Motor neuron (in vitro differentiated cells): Measurements from ENCODE around the gene NCAM1. TPM values are rescaled to one million over a fixed set of nuclear protein-coding genes. Genes with fewer than 3 reads are reported as not detected.

Experiments used
- ATAC-seq, 8 experiments: fragments of 200-7000 bp; cut with Tn5 transposase; replicated peaks in 6 of 8; 2 replicates each; pipeline ENCODE4 v1.8.0; 2021; ENCODE audit warnings: mild to moderate bottlenecking in 8 of 8, moderate library complexity in 8 of 8
- H3K27ac ChIP-seq, 2 donors: fragments of 250-450 bp; sonication (Bioruptor Pico); 2 replicates each; pipeline ENCODE4 v1.9.0; 2021; ENCODE audit warnings: antibody characterized with exemption in 2 of 2, mild to moderate bottlenecking in 2 of 2, moderate library complexity in 1 of 2
- H3K4me1 ChIP-seq, 2 donors: fragments of 250-450 bp; sonication (Bioruptor Pico); replicated peaks in 1 of 2; 2 replicates each; pipeline ENCODE4 v1.6.1; 2021; ENCODE audit warnings: antibody characterized with exemption in 2 of 2, mild to moderate bottlenecking in 2 of 2, moderate library complexity in 1 of 2
- H3K4me3 ChIP-seq, 5 donors: fragments of 250-450 bp; sonication (Bioruptor Pico); 2 replicates each; pipeline ENCODE4 v1.9.0; 2021; ENCODE audit warnings: antibody characterized with exemption in 5 of 5, mild to moderate bottlenecking in 5 of 5, moderate library complexity in 4 of 5
- WGBS, 10 experiments: fragments of 450-650 bp; shearing (Covaris generic); methylation state at CpG; one replicate each; pipeline ENCODE4 v1.0.0; 2022; 5-methylcytosine and 5-hydroxymethylcytosine counted together
- in situ Hi-C, 9 experiments: fragments of 400-800 bp; cut with MboI; loops; one replicate each; pipeline ENCODE4 v1.15.0; 2021; ENCODE audit warnings: low sequenced_read_pairs in 9 of 9, low pct_unique_long_range_greater_than_20kb in 2 of 9; ENCODE audit not compliant: unreplicated experiment in 9 of 9
- total RNA-seq, 8 experiments: library from RNA; unstranded; fragments of 300-600 nt; gene quantifications; 2 replicates each; pipeline versions ENCODE4 v1.2.3 to v1.2.4, GENCODE V29; 2022

NCAM1 gene
- total RNA-seq, 8 experiments from 2014 or later: 33.9 to 382 (median 290) TPM

DNA sequence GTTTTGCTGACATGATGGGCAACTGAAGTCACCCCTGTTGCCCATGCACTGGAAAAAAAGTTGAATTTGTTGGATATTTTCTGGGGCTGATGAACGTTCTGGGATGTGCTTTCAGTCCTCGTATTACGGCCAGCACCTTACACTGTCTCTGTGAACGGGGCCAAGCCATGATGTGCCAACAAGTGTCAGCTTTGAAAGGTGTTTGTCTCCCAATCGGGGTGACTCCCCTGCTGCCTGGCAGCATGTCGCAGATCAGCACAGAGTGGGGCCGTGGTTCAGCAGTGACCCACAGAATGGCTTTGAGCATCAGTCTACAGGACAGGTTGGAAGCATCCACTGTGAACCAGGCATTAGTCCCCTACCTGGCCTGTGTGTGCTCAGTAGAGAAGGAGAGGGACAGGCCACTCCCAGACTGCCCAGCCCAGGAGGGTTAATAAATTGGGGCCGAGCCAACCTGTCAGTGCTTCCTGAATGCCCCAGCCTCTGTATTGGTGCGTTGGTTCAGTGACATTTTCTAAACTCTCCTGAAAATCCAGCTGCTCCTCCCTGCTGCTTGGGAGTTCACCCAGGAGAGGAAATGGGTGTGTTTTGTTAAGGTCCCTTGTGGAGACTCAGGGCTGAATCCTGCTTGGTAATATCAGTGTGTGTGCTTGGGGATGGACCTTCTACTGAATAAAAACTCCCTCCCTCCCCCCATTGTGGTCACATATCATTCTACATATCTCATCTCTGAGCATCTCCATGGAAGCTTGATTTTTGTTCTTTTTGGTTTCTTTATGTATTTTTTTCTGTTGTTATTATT is 302.4 kb downstream of the NCAM1 start:
- WGBS, 10 experiments: 24 to 100% (median 89%) methylated on average over 1 to 8 of the region's 9 CpGs; no CpG with 5 or more reads in 3 of the 10 experiments
- ATAC-seq: peak in 2 of 8 experiments; percentile 64 to 75
- in situ Hi-C loops: loop anchor here in 1 of 9 experiments (25.0 kb wide), 1 partner anchor 301 kb away; the partner anchor contains the start of gene NCAM1
- H3K4me3 ChIP-seq: no peak overlapping the region
- no peak overlapping the region for H3K27ac ChIP-seq
- H3K4me1 ChIP-seq: peaks cover 0 to 3% of the 10 kb centered on the region in 2 donors

DNA sequence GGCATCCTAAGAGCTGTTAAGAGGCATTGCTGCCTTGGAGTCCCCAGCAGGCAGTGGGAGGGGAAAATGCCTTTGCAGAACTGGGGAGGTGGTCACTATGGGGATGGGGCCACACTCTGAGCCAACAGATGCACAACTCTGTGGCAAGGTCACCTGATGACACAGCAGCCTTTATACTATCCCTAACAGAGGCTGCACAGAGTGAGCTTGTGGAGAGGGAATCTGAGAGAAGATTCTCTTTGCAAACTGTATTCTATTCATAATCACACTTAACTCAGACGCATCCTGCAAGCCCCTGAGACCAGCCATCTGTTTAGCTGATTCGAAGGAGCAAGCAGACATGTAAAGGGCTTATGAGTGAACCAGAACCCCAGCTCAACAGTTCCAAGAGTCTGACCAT is 304.1 kb downstream of the NCAM1 start:
- in situ Hi-C loops: loop anchor here in 1 of 9 experiments (25.0 kb wide), 1 partner anchor 303 kb away; the partner anchor contains the start of gene NCAM1
- H3K27ac ChIP-seq: no peak overlapping the region
- H3K4me3 ChIP-seq: no peak overlapping the region
- peak in 4 of 8 experiments; percentile 29 to 66 (median 48) for ATAC-seq
- WGBS, 10 experiments: 80 to 100% (median 80%) methylated on average over 1 to 2 of the region's 2 CpGs; no CpG with 5 or more reads in 7 of the 10 experiments
- peaks cover 0 to 3% of the 10 kb centered on the region in 2 donors for H3K4me1 ChIP-seq

DNA sequence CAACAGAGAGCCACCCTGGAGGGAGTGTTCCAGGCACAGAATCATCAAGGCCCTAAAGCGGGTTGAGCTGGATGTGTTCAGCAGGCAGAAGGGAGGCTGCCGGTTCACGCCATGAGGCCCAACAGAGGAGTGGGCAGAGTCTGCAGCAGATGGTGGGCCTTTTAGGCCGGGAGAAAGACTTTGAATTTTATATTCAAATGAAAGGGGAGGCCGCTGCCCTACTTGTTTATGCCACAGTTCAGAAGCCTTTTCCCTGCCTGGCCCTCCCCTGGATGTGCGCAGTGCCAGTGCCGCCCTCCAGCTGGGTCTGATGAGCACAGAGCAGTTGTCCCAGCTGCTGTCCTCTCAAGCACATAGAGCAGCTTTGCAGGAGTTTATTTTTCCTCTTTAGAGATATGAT is 306.3 kb downstream of the NCAM1 start:
- ATAC-seq: peak; percentile 19 to 85 (median 66)
- Histone ChIP-seq H3K27ac (peak overlapping the region in 1 of 2 donors; percentile 54), H3K4me1 (peaks cover 0 to 3% of the 10 kb centered on the region in 2 donors), H3K4me3 (no peak overlapping the region)
- in situ Hi-C loops: loop anchor here in 1 of 9 experiments (25.0 kb wide), 1 partner anchor 305 kb away; the partner anchor contains the start of gene NCAM1
- 6 to 100% (median 80%) methylated on average over 1 to 4 of the region's 7 CpGs; no CpG with 5 or more reads in 2 of the 10 experiments for WGBS, 10 experiments

DNA sequence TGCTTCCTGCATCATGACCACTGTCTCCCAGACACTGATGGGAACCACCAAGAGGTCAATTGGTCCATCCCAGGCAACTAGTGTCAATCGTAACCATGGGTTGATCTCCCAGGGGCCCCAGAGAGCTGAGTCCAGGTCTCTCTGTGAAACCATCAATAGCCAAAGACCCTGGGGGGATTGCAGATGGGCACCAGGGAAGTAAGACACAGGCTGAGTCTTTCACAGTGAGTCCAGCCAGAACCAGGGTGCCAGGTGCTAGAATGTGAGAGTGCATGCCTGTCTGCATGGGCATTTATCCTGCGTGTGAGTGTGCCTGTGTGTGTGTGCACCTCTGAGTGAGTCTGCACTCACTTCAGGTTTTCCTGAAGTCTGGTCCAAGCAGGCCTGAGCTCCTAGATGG is 307.9 kb downstream of the NCAM1 start:
- 80 to 100% (median 100%) methylated on average over 1 of the region's 2 CpGs; no CpG with 5 or more reads in 7 of the 10 experiments for WGBS, 10 experiments
- H3K4me1 ChIP-seq: peaks cover 0 to 3% of the 10 kb centered on the region in 2 donors
- in situ Hi-C loops: loop anchor here in 1 of 9 experiments (25.0 kb wide), 1 partner anchor 307 kb away; the partner anchor contains the start of gene NCAM1
- no peak overlapping the region for H3K27ac ChIP-seq
- H3K4me3 ChIP-seq: no peak overlapping the region
- no peak for ATAC-seq

DNA sequence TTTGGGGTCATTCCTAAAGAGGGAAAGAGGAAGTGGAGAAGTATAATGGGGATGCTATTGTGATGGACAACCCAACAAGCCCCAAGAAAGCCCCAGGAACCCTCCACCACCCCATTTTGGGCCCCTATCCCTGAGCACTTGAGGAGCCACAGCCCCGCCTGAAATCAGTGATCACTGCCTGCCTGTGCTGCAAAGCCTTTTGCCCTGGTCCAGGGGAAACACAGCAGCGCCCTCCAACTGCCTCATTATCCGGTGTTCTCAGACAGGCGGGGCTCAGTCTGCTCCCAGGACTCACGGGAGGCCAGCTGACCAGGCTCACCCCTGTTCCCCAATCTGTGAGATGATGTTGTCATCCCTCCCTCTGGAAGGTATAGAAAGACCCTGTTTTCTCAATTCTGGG is 308.4 kb downstream of the NCAM1 start:
- Histone ChIP-seq H3K4me3 (no peak overlapping the region), H3K4me1 (peaks cover 0 to 3% of the 10 kb centered on the region in 2 donors), H3K27ac (no peak overlapping the region)
- no peak for ATAC-seq
- 60 to 100% (median 100%) methylated on average over 1 to 5 of the region's 5 CpGs; no CpG with 5 or more reads in 5 of the 10 experiments for WGBS, 10 experiments
- in situ Hi-C loops: loop anchor here in 1 of 9 experiments (25.0 kb wide), 1 partner anchor 307 kb away; the partner anchor contains the start of gene NCAM1

DNA sequence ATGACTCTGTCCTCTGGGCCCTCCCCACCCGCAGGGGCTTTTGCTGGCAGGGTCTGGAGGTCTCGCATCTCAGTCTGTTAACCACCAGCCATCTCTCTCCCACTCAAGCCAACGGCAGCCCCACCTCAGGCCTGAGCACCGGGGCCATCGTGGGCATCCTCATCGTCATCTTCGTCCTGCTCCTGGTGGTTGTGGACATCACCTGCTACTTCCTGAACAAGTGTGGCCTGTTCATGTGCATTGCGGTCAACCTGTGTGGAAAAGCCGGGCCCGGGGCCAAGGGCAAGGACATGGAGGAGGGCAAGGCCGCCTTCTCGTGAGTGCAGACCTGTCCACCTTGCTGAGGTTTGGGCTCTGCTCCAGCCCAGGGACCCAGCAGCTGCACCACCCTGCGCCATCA is 308.9 kb downstream of the NCAM1 start:
- Histone ChIP-seq H3K4me1 (peaks cover 0 to under 1% of the 10 kb centered on the region in 2 donors), H3K4me3 (no peak overlapping the region), H3K27ac (no peak overlapping the region)
- in situ Hi-C loops: loop anchor here in 1 of 9 experiments (25.0 kb wide), 1 partner anchor 308 kb away; the partner anchor contains the start of gene NCAM1
- 93 to 100% (median 100%) methylated on average over 1 to 8 of the region's 13 CpGs; no CpG with 5 or more reads in 3 of the 10 experiments for WGBS, 10 experiments
- no peak for ATAC-seq

DNA sequence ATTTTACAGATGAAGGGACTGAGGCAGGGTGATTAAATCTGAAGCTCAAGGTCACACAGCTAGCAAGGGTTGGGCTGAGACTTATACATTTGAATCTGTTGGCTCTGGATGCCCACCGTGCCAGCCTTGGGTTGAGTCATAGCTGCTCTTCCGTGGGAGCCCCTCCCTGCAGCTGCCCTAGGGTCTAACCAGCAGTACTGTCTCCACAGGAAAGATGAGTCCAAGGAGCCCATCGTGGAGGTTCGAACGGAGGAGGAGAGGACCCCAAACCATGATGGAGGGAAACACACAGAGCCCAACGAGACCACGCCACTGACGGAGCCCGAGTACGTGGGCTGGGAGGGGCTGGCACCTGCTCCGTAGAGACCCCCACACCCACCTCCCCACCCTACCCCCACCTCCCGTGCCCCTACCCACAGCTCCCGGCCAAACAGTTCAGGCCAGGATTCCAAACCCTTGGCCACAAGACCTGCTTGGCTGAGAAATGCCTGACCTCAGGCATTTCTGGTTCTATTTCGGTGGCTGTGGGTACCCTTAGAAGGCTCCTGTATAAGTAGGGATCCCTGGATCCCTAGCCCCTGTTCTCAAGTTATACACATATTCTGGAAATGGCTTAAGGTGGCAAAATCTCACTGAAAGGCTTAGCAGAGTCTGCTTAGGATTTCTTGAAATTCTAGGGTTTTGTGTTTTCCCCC is 310.5 kb downstream of the NCAM1 start:
- WGBS, 10 experiments: 39 to 100% (median 92%) methylated on average over 1 to 12 of the region's 14 CpGs; no CpG with 5 or more reads in 5 of the 10 experiments
- ATAC-seq: no peak
- H3K4me3 ChIP-seq: no peak overlapping the region
- no peak overlapping the region for H3K27ac ChIP-seq
- in situ Hi-C loops: loop anchor here in 1 of 9 experiments (25.0 kb wide), 1 partner anchor 309 kb away; the partner anchor contains the start of gene NCAM1
- H3K4me1 ChIP-seq: no peaks in the 10 kb centered on the region

DNA sequence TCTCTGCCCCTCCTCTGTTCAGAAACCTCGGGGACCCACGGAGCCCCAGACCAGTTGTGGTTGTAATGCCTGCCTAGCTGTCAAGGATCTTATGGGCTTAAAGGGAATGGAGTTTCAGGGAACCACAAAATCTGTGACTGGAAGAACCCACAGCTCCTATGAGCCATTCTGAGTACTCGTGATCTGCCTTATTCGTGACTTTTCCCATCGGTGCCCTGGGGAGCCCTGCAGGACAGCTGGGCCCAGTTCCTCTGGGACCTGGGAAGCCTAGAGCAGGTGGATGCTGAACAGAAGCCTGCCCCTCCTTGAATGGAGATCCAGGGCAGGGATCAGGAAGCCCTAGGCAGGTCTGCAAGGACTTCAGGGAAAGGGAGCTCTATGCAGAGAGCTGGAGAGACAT is 311.1 kb downstream of the NCAM1 start:
- Histone ChIP-seq H3K4me1 (no peaks in the 10 kb centered on the region), H3K4me3 (no peak overlapping the region), H3K27ac (no peak overlapping the region)
- no peak for ATAC-seq
- in situ Hi-C loops: loop anchor here in 1 of 9 experiments (25.0 kb wide), 1 partner anchor 310 kb away; the partner anchor contains the start of gene NCAM1
- 58 to 100% (median 73%) methylated on average over 1 to 4 of the region's 5 CpGs; no CpG with 5 or more reads in 6 of the 10 experiments for WGBS, 10 experiments

DNA sequence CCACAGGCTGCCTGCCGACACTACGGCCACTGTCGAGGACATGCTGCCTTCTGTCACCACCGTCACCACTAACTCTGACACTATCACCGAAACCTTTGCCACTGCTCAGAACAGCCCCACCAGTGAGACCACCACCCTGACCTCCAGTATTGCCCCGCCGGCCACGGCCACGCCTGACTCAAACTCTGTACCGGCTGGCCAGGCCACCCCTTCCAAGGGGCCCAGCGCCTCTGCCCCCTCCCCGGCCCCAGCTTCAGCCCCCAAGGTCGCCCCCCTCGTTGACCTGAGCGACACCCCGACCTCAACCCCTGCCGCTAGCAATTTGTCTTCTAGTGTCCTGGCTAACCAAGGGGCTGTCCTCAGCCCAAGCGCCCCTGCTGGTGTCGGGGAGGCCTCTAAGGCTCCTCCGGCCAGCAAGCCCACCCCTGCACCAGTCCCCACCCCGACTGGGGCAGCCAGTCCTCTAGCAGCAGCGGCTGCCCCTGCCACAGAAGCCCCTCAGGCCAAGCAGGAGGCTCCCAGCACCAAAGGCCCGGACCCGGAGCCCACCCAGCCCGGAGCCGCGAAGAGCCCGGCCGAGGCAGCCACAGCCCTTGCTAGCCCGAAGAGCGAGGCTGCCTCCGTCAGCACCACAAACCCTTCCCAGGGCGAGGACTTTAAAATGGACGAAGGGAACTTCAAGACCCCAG is 311.9 kb downstream of the NCAM1 start:
- H3K27ac ChIP-seq: no peak overlapping the region
- no peaks in the 10 kb centered on the region for H3K4me1 ChIP-seq
- 88 to 100% (median 96%) methylated on average over 1 to 18 of the region's 34 CpGs; no CpG with 5 or more reads in 6 of the 10 experiments for WGBS, 10 experiments
- peak in 2 of 8 experiments; percentile 12 to 23 for ATAC-seq
- no peak overlapping the region for H3K4me3 ChIP-seq
- in situ Hi-C loops: loop anchor here in 1 of 9 experiments (25.0 kb wide), 1 partner anchor 311 kb away; the partner anchor contains the start of gene NCAM1

DNA sequence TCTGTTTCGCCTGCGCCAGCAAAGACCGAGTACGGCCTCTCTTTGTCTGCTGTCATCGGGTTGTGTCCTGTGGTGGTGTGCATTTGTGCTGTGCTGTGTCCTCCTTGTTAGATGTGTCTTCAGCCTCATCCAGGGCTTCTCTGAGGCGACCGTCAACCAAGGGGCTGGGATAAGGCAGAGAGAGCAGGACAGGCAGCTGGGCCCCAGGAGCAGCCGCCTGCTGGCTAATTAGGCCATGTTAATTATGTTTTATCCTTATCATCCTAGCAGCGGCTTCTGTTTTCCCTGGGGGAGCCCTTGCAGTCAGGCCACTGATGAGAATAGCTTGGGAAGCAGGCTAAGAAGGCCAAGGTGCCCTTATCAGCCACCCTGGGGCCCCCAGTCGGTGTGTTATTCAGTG is 312.5 kb downstream of the NCAM1 start:
- ATAC-seq: peak in 1 of 8 experiments; percentile 12
- Histone ChIP-seq H3K27ac (no peak overlapping the region), H3K4me3 (no peak overlapping the region), H3K4me1 (no peaks in the 10 kb centered on the region)
- in situ Hi-C loops: loop anchor here in 1 of 9 experiments (25.0 kb wide), 1 partner anchor 311 kb away; the partner anchor contains the start of gene NCAM1
- 89 to 96% (median 94%) methylated on average over 2 to 8 of the region's 10 CpGs; no CpG with 5 or more reads in 5 of the 10 experiments for WGBS, 10 experiments

DNA sequence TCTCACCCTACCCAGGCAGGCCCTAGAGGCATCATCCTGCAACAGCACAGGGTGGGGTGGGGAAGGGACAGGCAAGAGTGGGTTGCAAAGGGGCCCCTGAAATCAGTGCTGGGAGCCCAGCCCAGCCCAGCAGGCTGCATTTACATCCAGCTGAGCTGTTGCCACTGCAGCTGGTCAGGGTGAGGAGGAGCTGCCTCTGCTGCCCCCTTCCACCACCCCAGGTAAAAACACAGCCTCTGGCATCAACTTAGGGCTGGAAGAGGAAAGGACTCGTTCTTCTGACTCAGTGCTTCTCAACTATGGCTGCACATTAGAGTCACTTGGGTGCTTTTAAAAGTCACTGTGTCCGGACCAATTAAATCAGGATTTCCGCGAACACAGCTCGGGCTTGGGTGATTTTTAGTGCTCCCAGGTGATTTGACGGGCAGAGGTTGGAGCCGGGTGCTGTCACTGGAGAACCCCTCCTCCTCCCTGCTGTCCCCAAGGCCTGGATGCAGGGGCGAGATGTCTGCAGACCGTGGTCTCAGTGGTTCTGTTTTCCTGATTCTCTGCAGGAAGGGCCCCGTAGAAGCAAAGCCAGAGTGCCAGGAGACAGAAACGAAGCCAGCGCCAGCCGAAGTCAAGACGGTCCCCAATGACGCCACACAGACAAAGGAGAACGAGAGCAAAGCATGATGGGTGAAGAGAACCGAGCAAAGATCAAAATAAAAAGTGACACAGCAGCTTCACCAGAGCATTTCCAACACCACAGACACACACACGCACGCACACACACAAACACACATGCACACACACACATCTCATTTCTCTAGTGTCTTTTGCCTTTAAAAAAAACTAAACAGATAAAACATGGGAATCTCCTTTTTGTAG is 313.7 kb downstream of the NCAM1 start:
- Histone ChIP-seq H3K27ac (no peak overlapping the region), H3K4me3 (no peak overlapping the region), H3K4me1 (no peaks in the 10 kb centered on the region)
- WGBS, 10 experiments: 74 to 100% (median 94%) methylated on average over 1 to 12 of the region's 19 CpGs; no CpG with 5 or more reads in 3 of the 10 experiments
- in situ Hi-C loops: loop anchor here in 8 of 9 experiments (25.0 kb wide), 7 partner anchors 163 to 1063 kb away; partner anchors contain the start of gene NCAM1 (in 3 of the 8)
- ATAC-seq: peak; percentile 41 to 83 (median 62)
